Measurements from ENCODE around the gene DEPP1. TPM values are rescaled to one million over a fixed set of nuclear protein-coding genes. Genes with fewer than 3 reads are reported as not detected.

Gene DEPP1
- total and polyA plus RNA-seq, 2 donors (not counting 3 experiments of a cell fraction or from before 2014, with no cell fraction given), result 364 to 951 TPM

- H3K36me3 ChIP-seq (ENCODE audit: control insufficient read depth in 2 of 2, extremely low read depth in 1 of 2, insufficient read depth in 2 of 2, low read length in 2 of 2), result peaks cover 5 to 9% of the 10 kb centered on the region in 2 experiments
- no TSS peak for BruUV-seq (replicated peaks)
- peak overlapping the region; percentile 29 for H3K4me2 ChIP-seq (ENCODE audit: insufficient read depth, low read length)
- H3K79me2 ChIP-seq (ENCODE audit: control insufficient read depth, insufficient read depth, low read length), result peaks cover 34% of the 10 kb centered on the region
- intact Hi-C loops (cut with micrococcal nuclease), result loop anchor here (10.0 kb wide), 2 partner anchors 595 to 1025 kb away; no protein-coding TSS in a partner anchor
- no peaks in the 10 kb centered on the region for H3K9me1 ChIP-seq (replicated peaks; ENCODE audit: control insufficient read depth, extremely low read depth, insufficient read depth, low read length)
- peak overlapping the region; percentile 91 for H3K9ac ChIP-seq (replicated peaks; ENCODE audit: extremely low read depth, insufficient read depth, low read length)
- H2AFZ ChIP-seq (ENCODE audit: low read depth, low read length), result peak overlapping the region; percentile 36
- dilution Hi-C loops (cut with MboI; ENCODE audit: extremely low pct_ligation_motif_present, low sequenced_read_pairs), result no loop called here
- H3K4me3 ChIP-seq (replicated peaks in 1 of 3; ENCODE audit: insufficient read depth in 1 of 3, low read depth in 1 of 3, low read length in 3 of 3), result peak overlapping the region in 2 of 3 experiments; percentile 34 to 41
- no peaks in the 10 kb centered on the region for H3K27me3 ChIP-seq (ENCODE audit: control insufficient read depth in 2 of 2, insufficient read depth in 2 of 2, low read length in 2 of 2)
- POLR2A ChIA-PET, result interaction anchor here (0.7 to 3.5 kb wide), 3 partner anchors 19 to 25 kb away, joined by 6 to 32 read pairs (median 10); partner anchors contain the start of gene DEPP1
- FAIRE-seq (peak; percentile 24), DNase-seq (ENCODE audit: low read depth, low spot score) (peak; percentile 71)
- no peaks in the 10 kb centered on the region for H3K9me3 ChIP-seq (replicated peaks; ENCODE audit: control insufficient read depth, insufficient read depth, low read length)
- CTCF ChIA-PET, result interaction anchor here (0.9 to 9.0 kb wide), 6 partner anchors 9 to 1021 kb away, joined by 3 to 62 read pairs (median 4); no protein-coding TSS in a partner anchor
- TF ChIP-seq MYC (IDR thresholded peaks at IDR 0.05; ENCODE audit: low read depth, low read length) (no peak), GATA2 (IDR thresholded peaks at IDR 0.05; ENCODE audit: insufficient read depth, insufficient read length, low read depth, low read length) (no peak), MAX (IDR thresholded peaks at IDR 0.05; ENCODE audit: insufficient read depth, insufficient read length) (no peak), CTCF (IDR thresholded peaks at IDR 0.05; ENCODE audit: extremely low read depth in 1 of 2, insufficient read depth in 1 of 2, low read depth in 1 of 2, low read length in 2 of 2) (no peak), EZH2 (IDR thresholded peaks at IDR 0.05; ENCODE audit: borderline replicate concordance, low read depth, low read length, severe bottlenecking) (no peak), JUN (IDR thresholded peaks at IDR 0.05; ENCODE audit: borderline replicate concordance, insufficient read depth, insufficient read length, low read depth) (no peak), POLR2A (IDR thresholded peaks at IDR 0.05; ENCODE audit: low read depth, low read length) (no peak), FOS (IDR thresholded peaks at IDR 0.05; ENCODE audit: borderline replicate concordance, insufficient read depth, low read length) (no peak), POLR2AphosphoS5 (IDR thresholded peaks at IDR 0.05; ENCODE audit: insufficient read depth, low read depth, low read length) (no peak)
- H3K4me1 ChIP-seq (ENCODE audit: control insufficient read depth, extremely low read depth, insufficient read depth, low read length), result peaks cover 33% of the 10 kb centered on the region
- no peaks in the 10 kb centered on the region for H4K20me1 ChIP-seq (replicated peaks; ENCODE audit: control insufficient read depth, extremely low read depth, insufficient read depth, low read length)
- H3K27ac ChIP-seq (ENCODE audit: insufficient read depth, low read depth, low read length), result peak overlapping the region; percentile 89
Measured at GRCh38 chr10:45000138-45000751, 21.6 kb upstream of the DEPP1 start.
